Activated naive CD8-positive, alpha-beta T cell treated with anti-CD3 and anti-CD28 coated beads, Interleukin-2, amount 10 ng/mL, durations not matched to agents 7 days and 5 days (primary cell): ENCODE data around the gene FCRL1. TPM values are rescaled to one million over a fixed set of nuclear protein-coding genes. Genes with fewer than 3 reads are reported as not detected.

ENCODE experiments used
- ATAC-seq: fragments of 150-1000 bp; cut with Tn5 transposase; one replicate; pipeline ENCODE4 v1.10.0; 2021; ENCODE audit warnings: low read depth, moderate library complexity
- POLR2A ChIA-PET: fragments of 350-600 bp; sonication (Branson Sonifier 250); formaldehyde crosslinking; loops from one replicate; lab custom pipeline; 2021; ENCODE audit warnings: antibody characterized with exemption; lab: Charles Lee
- DNase-seq: peaks from one replicate; pipeline ENCODE4 v3.0.0; 2021
- H3K27ac Mint-ChIP-seq: one replicate; pipeline ENCODE4 v1.8.0; 2022; ENCODE audit warnings: mild to moderate bottlenecking, mixed read lengths
- H3K27me3 Mint-ChIP-seq: one replicate; pipeline ENCODE4 v1.8.0; 2022; ENCODE audit warnings: mild to moderate bottlenecking, moderate library complexity, mixed read lengths
- H3K36me3 Mint-ChIP-seq: one replicate; pipeline ENCODE4 v1.8.0; 2021; ENCODE audit warnings: mild to moderate bottlenecking, mixed read lengths
- H3K4me1 Mint-ChIP-seq: one replicate; pipeline ENCODE4 v1.8.0; 2021; ENCODE audit warnings: mixed read lengths
- H3K4me3 Mint-ChIP-seq: one replicate; pipeline ENCODE4 v1.8.0; 2022; ENCODE audit warnings: mild to moderate bottlenecking, moderate library complexity, mixed read lengths
- H3K9me3 Mint-ChIP-seq: one replicate; pipeline ENCODE4 v1.8.0; 2021; ENCODE audit warnings: mixed read lengths
- total RNA-seq, 2 experiments: library from RNA; stranded (reverse); gene quantifications; one replicate each; pipeline ENCODE4 v1.2.3, GENCODE V29; 2021

FCRL1 gene
- total RNA-seq, 2 experiments from 2014 or later, result 0.50 TPM; not detected in 1

DNA sequence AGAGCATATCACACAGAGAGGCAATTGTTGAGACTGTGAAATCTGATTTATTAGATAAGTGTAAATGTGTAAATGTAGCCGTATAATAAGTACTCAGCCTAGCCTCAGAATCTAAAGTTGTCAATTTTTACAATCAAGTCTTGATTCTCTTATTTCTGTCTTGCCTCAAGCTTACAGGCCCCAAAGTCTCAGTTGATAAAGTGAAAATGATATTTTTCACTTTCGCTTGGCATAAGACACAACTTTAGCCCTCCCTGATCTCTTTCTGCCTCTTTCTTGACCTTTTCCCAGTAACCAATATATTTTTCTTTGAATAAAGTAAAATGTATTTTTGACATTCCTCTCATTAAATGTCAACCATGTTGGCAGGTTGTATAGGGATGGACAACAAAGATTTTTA, 11.0 kb upstream of the FCRL1 start:
- ATAC-seq (no peak), DNase-seq (no peak)
- no peaks in the 10 kb centered on the region for H3K27me3 Mint-ChIP-seq
- H3K36me3 Mint-ChIP-seq, result no peaks in the 10 kb centered on the region
- POLR2A ChIA-PET, result no interaction called here
- no peak overlapping the region for H3K4me3 Mint-ChIP-seq
- H3K4me1 Mint-ChIP-seq, result no peaks in the 10 kb centered on the region
- H3K27ac Mint-ChIP-seq, result no peak overlapping the region
- H3K9me3 Mint-ChIP-seq, result peaks cover 1% of the 10 kb centered on the region

DNA sequence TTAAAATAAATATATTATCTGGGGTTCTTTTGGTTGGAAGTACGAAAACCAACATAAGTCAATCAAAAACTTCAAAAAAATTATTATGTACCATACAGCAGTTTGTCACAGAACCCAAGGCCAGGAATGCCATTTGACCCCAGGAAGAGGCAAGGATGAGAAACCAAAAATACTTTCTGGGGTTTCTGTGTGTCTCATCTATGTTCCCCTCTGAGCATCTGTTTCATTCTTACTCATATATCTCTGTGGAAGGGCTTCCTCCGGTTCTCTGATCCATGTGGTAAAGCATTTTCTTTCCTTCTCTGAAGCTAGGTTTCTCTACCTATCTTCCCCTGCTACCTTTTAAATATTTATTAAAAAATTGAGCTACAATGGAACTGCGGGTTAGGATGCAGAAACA, 9.8 kb upstream of the FCRL1 start:
- peaks cover 1% of the 10 kb centered on the region for H3K9me3 Mint-ChIP-seq
- H3K4me3 Mint-ChIP-seq, result no peak overlapping the region
- ATAC-seq (no peak), DNase-seq (no peak)
- H3K27ac Mint-ChIP-seq, result no peak overlapping the region
- H3K36me3 Mint-ChIP-seq, result no peaks in the 10 kb centered on the region
- POLR2A ChIA-PET, result no interaction called here
- no peaks in the 10 kb centered on the region for H3K27me3 Mint-ChIP-seq
- H3K4me1 Mint-ChIP-seq, result no peaks in the 10 kb centered on the region

DNA sequence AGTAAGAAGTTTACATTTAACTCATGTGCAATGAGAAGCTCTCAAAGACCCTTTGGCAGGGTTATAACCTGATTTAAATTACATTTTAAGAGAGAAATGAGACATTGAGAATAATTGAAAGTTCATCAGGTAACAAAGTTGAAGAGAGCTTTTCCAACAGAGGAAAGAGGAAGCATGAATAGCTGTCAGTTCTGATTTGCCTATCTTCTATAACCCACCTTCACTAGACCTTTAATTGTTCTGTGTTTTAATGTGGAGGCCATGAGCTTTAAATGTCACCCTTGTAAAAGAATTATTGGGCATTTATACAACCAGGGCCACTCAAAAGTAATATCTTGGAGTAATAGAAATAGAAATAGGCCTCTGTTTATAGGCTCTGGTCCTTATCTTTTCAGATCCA, 9.3 kb upstream of the FCRL1 start:
- ATAC-seq (no peak), DNase-seq (no peak)
- H3K27ac Mint-ChIP-seq, result no peak overlapping the region
- H3K9me3 Mint-ChIP-seq, result peaks cover 1% of the 10 kb centered on the region
- no peak overlapping the region for H3K4me3 Mint-ChIP-seq
- H3K36me3 Mint-ChIP-seq, result no peaks in the 10 kb centered on the region
- peaks cover 2% of the 10 kb centered on the region for H3K27me3 Mint-ChIP-seq
- H3K4me1 Mint-ChIP-seq, result no peaks in the 10 kb centered on the region
- POLR2A ChIA-PET, result no interaction called here

DNA sequence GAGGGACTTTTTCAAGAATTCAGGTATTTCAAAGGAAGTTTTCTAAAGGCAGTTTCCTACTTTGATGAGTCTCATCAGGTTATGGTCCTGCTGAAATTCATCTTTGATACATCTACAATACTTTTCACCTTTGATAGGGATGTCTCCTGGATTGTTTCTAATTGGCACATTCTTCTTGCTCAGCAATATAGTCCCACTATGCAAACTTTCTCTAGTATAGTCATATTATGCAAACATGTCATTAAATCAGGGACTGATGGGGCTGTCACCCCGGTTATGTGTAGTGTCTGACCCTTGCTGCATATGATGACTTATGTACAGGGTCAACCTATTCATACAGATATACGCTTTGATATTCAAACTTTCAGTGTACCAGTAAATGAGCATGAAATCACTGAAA, 379 bp upstream of the FCRL1 start:
- H3K27me3 Mint-ChIP-seq, result peaks cover 9% of the 10 kb centered on the region
- no peaks in the 10 kb centered on the region for H3K36me3 Mint-ChIP-seq
- no peak for ATAC-seq
- H3K27ac Mint-ChIP-seq, result no peak overlapping the region
- POLR2A ChIA-PET, result no interaction called here
- no peaks in the 10 kb centered on the region for H3K4me1 Mint-ChIP-seq
- no peak for DNase-seq
- no peak overlapping the region for H3K4me3 Mint-ChIP-seq
- H3K9me3 Mint-ChIP-seq, result peaks cover 1% of the 10 kb centered on the region

DNA sequence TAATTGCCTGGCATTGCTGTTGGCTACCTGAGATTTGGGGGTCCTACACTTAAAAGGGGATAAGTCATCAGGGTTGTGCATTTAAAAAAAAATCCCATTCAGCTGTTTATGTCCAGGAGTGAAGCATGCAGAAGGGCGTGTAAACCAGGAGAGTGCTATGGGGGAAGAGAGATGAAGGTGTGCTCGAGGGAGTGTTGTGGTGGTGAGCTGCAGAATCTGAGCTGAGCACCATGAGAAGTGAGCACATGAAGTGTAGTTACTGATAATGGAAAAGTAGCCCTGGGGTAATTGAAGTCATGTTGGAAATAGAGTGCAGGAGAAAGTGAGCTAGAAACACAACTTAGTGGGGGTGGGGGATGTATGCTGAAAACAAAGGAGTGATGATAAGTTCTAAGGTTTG, 705 bp downstream of the FCRL1 start:
- Mint-ChIP-seq H3K4me1 (no peaks in the 10 kb centered on the region), H3K4me3 (no peak overlapping the region), H3K9me3 (peaks cover 1% of the 10 kb centered on the region), H3K27me3 (peaks cover 7% of the 10 kb centered on the region), H3K27ac (no peak overlapping the region), H3K36me3 (no peaks in the 10 kb centered on the region)
- ATAC-seq (no peak), DNase-seq (no peak)
- POLR2A ChIA-PET, result no interaction called here

DNA sequence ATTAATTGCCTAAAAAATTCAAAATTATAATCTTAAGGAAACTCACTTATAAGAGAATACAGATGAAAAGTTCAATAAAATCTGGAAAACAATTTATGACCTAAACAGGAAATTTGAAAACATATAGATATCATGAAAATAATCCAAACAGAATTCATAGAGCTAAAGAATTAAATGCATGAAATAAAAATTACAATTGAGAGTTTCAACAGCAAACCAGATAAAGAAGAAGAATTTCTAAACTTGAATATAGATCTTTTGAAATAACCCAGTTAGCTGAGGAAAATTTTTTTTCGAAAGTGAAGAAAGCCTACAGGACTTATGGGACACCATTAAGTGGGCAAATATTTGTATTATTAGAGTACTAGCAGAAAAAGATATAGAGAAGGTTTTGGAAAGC, 6.7 kb downstream of the FCRL1 start:
- no peak overlapping the region for H3K27ac Mint-ChIP-seq
- H3K27me3 Mint-ChIP-seq, result peaks cover 3% of the 10 kb centered on the region
- no peaks in the 10 kb centered on the region for H3K36me3 Mint-ChIP-seq
- no peak for DNase-seq
- no peak overlapping the region for H3K4me3 Mint-ChIP-seq
- POLR2A ChIA-PET, result no interaction called here
- no peaks in the 10 kb centered on the region for H3K4me1 Mint-ChIP-seq
- H3K9me3 Mint-ChIP-seq, result peaks cover 13% of the 10 kb centered on the region
- no peak for ATAC-seq

DNA sequence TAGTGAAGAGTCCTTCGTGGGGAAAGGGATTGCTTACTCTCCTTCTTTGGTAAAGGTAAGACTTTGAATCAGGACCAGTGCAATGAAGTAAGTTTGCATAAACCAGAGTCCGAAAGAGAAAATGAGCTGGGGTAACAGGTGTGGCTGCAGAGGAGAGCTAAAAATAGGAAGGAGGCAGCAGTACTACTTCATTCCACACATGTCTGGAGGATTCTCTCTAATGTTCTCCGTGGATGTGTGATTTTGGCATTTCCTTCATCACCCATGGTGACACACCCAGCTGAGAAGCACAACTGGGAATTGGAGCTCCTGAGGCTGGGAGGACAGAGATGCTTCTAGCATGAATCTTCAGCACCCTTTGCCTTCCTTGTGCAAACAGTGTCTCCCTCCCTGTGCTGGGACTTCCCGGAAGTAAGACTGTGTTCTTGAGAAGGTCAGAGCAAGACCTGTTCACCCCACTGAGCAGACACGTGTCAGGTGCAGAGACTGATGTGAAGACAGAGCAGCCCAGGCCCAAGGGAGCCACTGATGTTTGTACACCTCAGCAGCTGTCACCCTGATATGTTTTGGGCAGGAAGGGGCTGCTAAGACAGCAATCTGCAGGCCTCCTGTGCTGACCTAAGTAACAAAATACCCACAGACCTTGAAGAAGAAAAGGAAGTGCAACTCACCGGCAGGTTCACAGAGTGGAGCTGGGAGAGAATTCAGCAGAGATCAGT, 13.3 kb downstream of the FCRL1 start:
- DNase-seq (no peak), ATAC-seq (no peak)

DNA sequence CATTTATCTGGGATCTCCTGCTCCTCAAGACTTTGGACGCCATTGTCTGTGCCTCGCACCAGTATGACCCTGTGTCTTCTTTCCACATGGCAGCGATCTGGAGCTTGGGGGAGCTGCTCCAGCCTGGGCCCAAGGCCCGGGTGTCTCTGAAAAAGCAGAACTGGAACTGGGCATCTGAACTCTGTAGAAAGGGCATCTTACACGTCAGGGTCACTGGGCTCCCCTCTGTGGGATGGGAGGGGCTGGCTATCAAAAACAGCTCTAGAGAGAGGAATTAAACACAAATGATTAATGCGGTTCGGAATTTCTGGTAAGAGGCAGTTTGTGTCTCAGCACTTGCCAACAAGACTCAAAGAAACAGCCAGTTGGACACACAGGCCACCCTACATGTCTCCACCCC, 16.1 kb downstream of the FCRL1 start:
- Mint-ChIP-seq H3K4me1 (peaks cover 2% of the 10 kb centered on the region), H3K9me3 (no peaks in the 10 kb centered on the region), H3K36me3 (no peaks in the 10 kb centered on the region), H3K4me3 (no peak overlapping the region), H3K27me3 (peaks cover 11% of the 10 kb centered on the region), H3K27ac (no peak overlapping the region)
- DNase-seq, result no peak
- no peak for ATAC-seq
- POLR2A ChIA-PET, result no interaction called here

More for the DNA sequence above, 13.3 kb downstream of the FCRL1 start:
- Mint-ChIP-seq H3K9me3 (peaks cover 2% of the 10 kb centered on the region), H3K4me1 (peaks cover 2% of the 10 kb centered on the region), H3K27ac (no peak overlapping the region), H3K36me3 (no peaks in the 10 kb centered on the region), H3K27me3 (peaks cover 11% of the 10 kb centered on the region), H3K4me3 (no peak overlapping the region)
- POLR2A ChIA-PET, result no interaction called here

DNA sequence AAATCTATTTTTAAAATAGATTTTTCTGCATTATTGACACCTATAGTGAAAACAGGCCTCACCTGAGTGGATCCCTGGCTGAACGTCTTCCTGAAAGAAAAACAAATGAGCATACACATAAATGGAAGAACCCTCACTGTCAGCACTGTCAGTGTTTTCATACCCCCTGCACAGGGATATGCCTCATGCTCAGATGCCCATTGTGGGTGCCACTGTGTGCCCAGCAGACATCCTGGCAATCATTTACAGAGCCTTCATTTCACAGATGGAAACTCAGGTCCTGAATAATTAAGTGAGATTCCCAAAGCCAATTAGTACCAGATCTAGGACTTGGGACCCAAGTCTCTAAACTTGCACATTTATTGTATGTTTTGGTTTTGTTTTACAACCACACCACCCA, 19.9 kb downstream of the FCRL1 start:
- DNase-seq (no peak), ATAC-seq (no peak)
- no peaks in the 10 kb centered on the region for H3K4me1 Mint-ChIP-seq
- H3K4me3 Mint-ChIP-seq, result no peak overlapping the region
- H3K36me3 Mint-ChIP-seq, result no peaks in the 10 kb centered on the region
- no peaks in the 10 kb centered on the region for H3K27me3 Mint-ChIP-seq
- POLR2A ChIA-PET, result no interaction called here
- peaks cover 1% of the 10 kb centered on the region for H3K9me3 Mint-ChIP-seq
- no peak overlapping the region for H3K27ac Mint-ChIP-seq

DNA sequence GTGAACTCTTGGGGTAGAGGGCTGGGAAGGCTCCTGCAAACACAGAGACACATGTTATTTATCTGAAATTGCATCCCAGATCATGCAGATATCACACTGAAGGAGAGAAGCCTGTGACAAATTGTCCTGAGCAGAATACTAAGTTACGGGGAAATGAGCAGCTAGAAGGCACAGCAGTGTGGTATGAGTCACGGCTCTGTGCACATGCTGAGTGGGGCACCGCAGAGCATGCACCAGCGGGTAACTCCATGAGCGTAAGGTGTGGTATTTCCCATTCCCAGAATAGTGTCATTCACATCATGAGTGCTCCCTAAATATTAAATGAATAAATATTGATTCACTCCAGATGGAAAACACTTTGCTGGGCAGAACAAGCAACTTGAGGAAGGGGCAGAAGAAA, 21.7 kb downstream of the FCRL1 start:
- no peaks in the 10 kb centered on the region for H3K4me1 Mint-ChIP-seq
- H3K27me3 Mint-ChIP-seq, result no peaks in the 10 kb centered on the region
- no peak overlapping the region for H3K27ac Mint-ChIP-seq
- no peak overlapping the region for H3K4me3 Mint-ChIP-seq
- H3K36me3 Mint-ChIP-seq, result no peaks in the 10 kb centered on the region
- DNase-seq, result no peak
- ATAC-seq, result no peak
- POLR2A ChIA-PET, result no interaction called here
- peaks cover 3% of the 10 kb centered on the region for H3K9me3 Mint-ChIP-seq

DNA sequence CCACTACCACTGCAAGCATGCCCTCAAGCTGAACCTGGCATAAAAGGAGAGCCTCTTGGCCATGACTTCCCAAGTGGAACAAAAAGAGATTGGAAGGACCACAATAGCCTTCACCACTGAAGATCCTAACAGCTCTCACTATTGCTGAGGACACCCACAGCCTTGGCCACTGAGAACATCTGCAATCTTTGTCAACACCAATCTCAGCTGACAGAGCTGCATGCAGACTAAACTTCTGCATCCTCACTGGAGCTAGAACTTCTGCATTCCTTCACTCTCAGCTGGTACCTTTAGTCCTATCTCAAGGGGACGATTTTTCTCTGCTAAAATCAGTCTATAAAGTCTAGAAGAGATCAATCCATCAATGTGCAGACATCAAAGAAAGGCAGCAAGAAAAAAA, 34.7 kb downstream of the FCRL1 start:
- POLR2A ChIA-PET, result no interaction called here
- H3K4me3 Mint-ChIP-seq, result no peak overlapping the region
- peaks cover 6% of the 10 kb centered on the region for H3K4me1 Mint-ChIP-seq
- ATAC-seq (no peak), DNase-seq (no peak)
- H3K36me3 Mint-ChIP-seq, result no peaks in the 10 kb centered on the region
- peaks cover 1% of the 10 kb centered on the region for H3K9me3 Mint-ChIP-seq
- no peak overlapping the region for H3K27ac Mint-ChIP-seq
- peaks cover under 1% of the 10 kb centered on the region for H3K27me3 Mint-ChIP-seq

DNA sequence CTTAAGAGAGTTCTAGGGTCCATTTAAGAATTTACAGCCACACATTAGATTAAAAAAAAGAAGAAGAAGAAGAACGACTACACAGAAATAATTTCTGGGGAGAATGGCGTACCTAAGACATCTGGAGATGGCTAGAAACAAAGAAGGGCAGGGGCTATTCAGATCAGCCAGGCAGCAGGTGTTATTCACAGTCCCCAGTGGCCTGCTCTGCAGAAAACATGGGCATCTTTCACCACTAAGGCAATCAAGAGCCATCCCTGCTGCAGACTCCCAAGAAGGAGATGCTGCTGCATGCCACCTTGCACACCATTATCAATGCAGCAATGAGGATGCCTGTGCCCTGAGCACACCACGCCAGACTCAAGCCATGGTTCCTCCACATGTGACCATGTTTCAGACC, 35.1 kb downstream of the FCRL1 start:
- no peak for ATAC-seq
- peaks cover 1% of the 10 kb centered on the region for H3K9me3 Mint-ChIP-seq
- H3K4me1 Mint-ChIP-seq, result peaks cover 6% of the 10 kb centered on the region
- H3K4me3 Mint-ChIP-seq, result no peak overlapping the region
- POLR2A ChIA-PET, result no interaction called here
- no peak for DNase-seq
- H3K27me3 Mint-ChIP-seq, result no peaks in the 10 kb centered on the region
- H3K36me3 Mint-ChIP-seq, result no peaks in the 10 kb centered on the region
- no peak overlapping the region for H3K27ac Mint-ChIP-seq

DNA sequence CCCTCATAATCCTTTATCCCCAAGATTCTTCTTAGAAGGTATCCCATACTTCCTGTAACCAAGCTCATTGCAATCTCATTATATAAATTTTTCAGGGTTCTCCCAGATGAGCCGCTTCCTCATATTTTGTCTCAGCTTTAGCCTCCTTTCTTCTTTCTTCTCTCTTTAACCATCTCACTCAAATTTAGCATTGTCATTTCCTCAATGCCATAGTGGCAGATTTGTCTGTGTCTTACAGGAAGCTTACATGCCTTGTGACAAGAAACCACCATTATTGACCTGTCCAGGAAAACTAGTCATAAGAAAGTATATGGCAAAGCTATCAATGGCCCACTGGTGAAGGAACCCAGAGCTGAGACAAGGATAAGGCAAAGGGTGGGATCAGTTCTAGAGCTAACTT, 37.0 kb downstream of the FCRL1 start:
- Mint-ChIP-seq H3K27ac (no peak overlapping the region), H3K4me1 (peaks cover 6% of the 10 kb centered on the region), H3K9me3 (peaks cover 1% of the 10 kb centered on the region), H3K36me3 (no peaks in the 10 kb centered on the region), H3K27me3 (no peaks in the 10 kb centered on the region), H3K4me3 (no peak overlapping the region)
- no peak for DNase-seq
- POLR2A ChIA-PET, result no interaction called here
- no peak for ATAC-seq

DNA sequence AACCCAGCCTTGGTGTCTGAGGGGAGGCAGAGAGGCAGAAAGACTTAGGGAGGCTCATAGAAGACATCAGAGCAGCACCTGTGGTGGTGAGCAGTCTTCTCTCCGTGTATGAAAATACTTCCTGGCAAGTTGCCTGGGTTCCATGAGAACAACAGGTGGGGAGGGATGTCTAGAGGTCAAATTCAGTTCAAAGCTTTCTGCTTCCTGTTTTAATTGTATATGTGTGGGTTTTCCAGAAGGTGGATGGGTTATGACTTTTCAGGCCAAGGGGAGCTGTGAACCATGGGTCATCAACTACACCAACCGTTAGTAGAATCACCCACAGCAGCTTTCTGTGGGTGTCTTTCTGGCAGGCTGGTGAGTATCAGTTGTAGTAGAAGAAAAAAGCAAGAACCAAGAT, 38.9 kb downstream of the FCRL1 start:
- Mint-ChIP-seq H3K4me3 (no peak overlapping the region), H3K36me3 (no peaks in the 10 kb centered on the region), H3K9me3 (no peaks in the 10 kb centered on the region), H3K27me3 (no peaks in the 10 kb centered on the region), H3K27ac (no peak overlapping the region), H3K4me1 (peaks cover 6% of the 10 kb centered on the region)
- DNase-seq (no peak), ATAC-seq (no peak)
- POLR2A ChIA-PET, result no interaction called here

DNA sequence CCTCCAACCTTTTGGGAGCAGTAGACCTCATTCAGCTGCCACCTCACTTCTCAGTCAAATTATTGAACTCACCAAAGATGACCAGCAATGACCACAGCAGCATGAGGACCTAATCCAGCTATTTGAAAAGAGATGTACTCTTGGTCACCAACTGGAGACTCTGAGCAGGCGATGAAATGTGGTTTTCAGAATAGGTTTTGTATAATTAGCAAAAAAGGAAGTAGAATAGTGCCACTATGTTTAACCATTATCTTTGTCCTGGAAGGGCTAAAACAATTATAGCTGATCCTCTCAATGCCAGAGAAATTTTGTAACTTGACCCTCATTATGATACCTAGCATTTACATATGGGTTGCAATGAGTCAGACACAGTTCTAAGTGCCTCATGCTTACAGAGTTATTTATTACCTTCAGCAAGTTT, 42.9 kb downstream of the FCRL1 start, which contains the start of gene FCRL2:
Gene FCRL2 (minus strand): TSS at position 162 of the 421 bp plus-strand sequence. CDS start 59 bp downstream, at position 103.
- H3K9me3 Mint-ChIP-seq, result no peaks in the 10 kb centered on the region
- ATAC-seq (no peak), DNase-seq (no peak)
- no peak within 1 kb of the TSS for H3K4me3 Mint-ChIP-seq
- POLR2A ChIA-PET, result no interaction called here
- no peaks in the 10 kb centered on the region for H3K36me3 Mint-ChIP-seq
- H3K27me3 Mint-ChIP-seq, result peaks cover 6% of the 10 kb centered on the region
- H3K27ac Mint-ChIP-seq, result no peak within 1 kb of the TSS
- H3K4me1 Mint-ChIP-seq, result peaks cover 6% of the 10 kb centered on the region
